ENCODE results near the gene LRRC15. TPM values are rescaled to one million over a fixed set of nuclear protein-coding genes. Genes with fewer than 3 reads are reported as not detected.

The LRRC15 gene
- total RNA-seq, 1 experiment from 2014 or later, result 0.21 TPM

- Histone ChIP-seq H3K27me3 (ENCODE audit: control insufficient read depth, insufficient read depth, low read length) (peaks cover 5% of the 10 kb centered on the region), H3K4me3 (ENCODE audit: insufficient read depth, low read depth, low read length) (no peak overlapping the region), H3K36me3 (replicated peaks; ENCODE audit: control insufficient read depth, insufficient read depth, low read length) (no peaks in the 10 kb centered on the region)
- DNase-seq, result peak; percentile 86
These were observed 28.7 kb downstream of the LRRC15 start for GRCh38 chr3:194340757-194341400.

GRCh38 chr3:194339840-194340239 lies 29.7 kb downstream of the LRRC15 start:
- Histone ChIP-seq H3K4me3 (ENCODE audit: insufficient read depth, low read depth, low read length) (no peak overlapping the region), H3K36me3 (replicated peaks; ENCODE audit: control insufficient read depth, insufficient read depth, low read length) (no peaks in the 10 kb centered on the region), H3K27me3 (ENCODE audit: control insufficient read depth, insufficient read depth, low read length) (peaks cover 5% of the 10 kb centered on the region)
- DNase-seq, result no peak

GRCh38 chr3:194339356-194339755 lies 30.2 kb downstream of the LRRC15 start:
- DNase-seq, result peak; percentile 72
- Histone ChIP-seq H3K4me3 (ENCODE audit: insufficient read depth, low read depth, low read length) (no peak overlapping the region), H3K36me3 (replicated peaks; ENCODE audit: control insufficient read depth, insufficient read depth, low read length) (no peaks in the 10 kb centered on the region), H3K27me3 (ENCODE audit: control insufficient read depth, insufficient read depth, low read length) (peaks cover 5% of the 10 kb centered on the region)

GRCh38 chr3:194337965-194338753 lies 31.4 kb downstream of the LRRC15 start:
- no peak for DNase-seq
- Histone ChIP-seq H3K36me3 (replicated peaks; ENCODE audit: control insufficient read depth, insufficient read depth, low read length) (no peaks in the 10 kb centered on the region), H3K27me3 (ENCODE audit: control insufficient read depth, insufficient read depth, low read length) (peaks cover 10% of the 10 kb centered on the region)

GRCh38 chr3:194336601-194337355 lies 32.8 kb downstream of the LRRC15 start:
- no peak for DNase-seq
- no peaks in the 10 kb centered on the region for H3K36me3 ChIP-seq (replicated peaks; ENCODE audit: control insufficient read depth, insufficient read depth, low read length)
- no peak overlapping the region for H3K4me3 ChIP-seq (ENCODE audit: insufficient read depth, low read depth, low read length)
- H3K27me3 ChIP-seq (ENCODE audit: control insufficient read depth, insufficient read depth, low read length), result peaks cover 17% of the 10 kb centered on the region

More at GRCh38 chr3:194337965-194338753, 31.4 kb downstream of the LRRC15 start:
- no peak overlapping the region for H3K4me3 ChIP-seq (ENCODE audit: insufficient read depth, low read depth, low read length)

- H3K4me3 ChIP-seq (ENCODE audit: insufficient read depth, low read depth, low read length), result no peak overlapping the region
These were observed 35.6 kb downstream of the LRRC15 start for GRCh38 chr3:194333981-194334320.

GRCh38 chr3:194333212-194333980 lies 36.1 kb downstream of the LRRC15 start:
- peaks cover 14% of the 10 kb centered on the region for H3K27me3 ChIP-seq (ENCODE audit: control insufficient read depth, insufficient read depth, low read length)
- H3K36me3 ChIP-seq (replicated peaks; ENCODE audit: control insufficient read depth, insufficient read depth, low read length), result no peaks in the 10 kb centered on the region
- H3K4me3 ChIP-seq (ENCODE audit: insufficient read depth, low read depth, low read length), result peak overlapping the region; percentile 50
- DNase-seq, result peak; percentile 94

More at GRCh38 chr3:194333981-194334320, 35.6 kb downstream of the LRRC15 start:
- H3K27me3 ChIP-seq (ENCODE audit: control insufficient read depth, insufficient read depth, low read length), result peaks cover 14% of the 10 kb centered on the region
- no peak for DNase-seq
- H3K36me3 ChIP-seq (replicated peaks; ENCODE audit: control insufficient read depth, insufficient read depth, low read length), result no peaks in the 10 kb centered on the region

GRCh38 chr3:194332858-194333211 lies 36.7 kb downstream of the LRRC15 start:
- Histone ChIP-seq H3K4me3 (ENCODE audit: insufficient read depth, low read depth, low read length) (no peak overlapping the region), H3K27me3 (ENCODE audit: control insufficient read depth, insufficient read depth, low read length) (peaks cover 14% of the 10 kb centered on the region), H3K36me3 (replicated peaks; ENCODE audit: control insufficient read depth, insufficient read depth, low read length) (no peaks in the 10 kb centered on the region)
- DNase-seq, result no peak

- Histone ChIP-seq H3K27me3 (ENCODE audit: control insufficient read depth, insufficient read depth, low read length) (peaks cover 14% of the 10 kb centered on the region), H3K4me3 (ENCODE audit: insufficient read depth, low read depth, low read length) (no peak overlapping the region), H3K36me3 (replicated peaks; ENCODE audit: control insufficient read depth, insufficient read depth, low read length) (no peaks in the 10 kb centered on the region)
- DNase-seq, result peak; percentile 35
These were observed 39.0 kb downstream of the LRRC15 start for GRCh38 chr3:194330579-194330978.

- H3K36me3 ChIP-seq (replicated peaks; ENCODE audit: control insufficient read depth, insufficient read depth, low read length), result no peaks in the 10 kb centered on the region
- peak; percentile 37 for DNase-seq
- no peak overlapping the region for H3K4me3 ChIP-seq (ENCODE audit: insufficient read depth, low read depth, low read length)
- peaks cover 14% of the 10 kb centered on the region for H3K27me3 ChIP-seq (ENCODE audit: control insufficient read depth, insufficient read depth, low read length)
These were observed 39.4 kb downstream of the LRRC15 start for GRCh38 chr3:194330160-194330559.

- Histone ChIP-seq H3K4me3 (ENCODE audit: insufficient read depth, low read depth, low read length) (no peak overlapping the region), H3K36me3 (replicated peaks; ENCODE audit: control insufficient read depth, insufficient read depth, low read length) (no peaks in the 10 kb centered on the region), H3K27me3 (ENCODE audit: control insufficient read depth, insufficient read depth, low read length) (peaks cover 14% of the 10 kb centered on the region)
- DNase-seq, result peak; percentile 30
These were observed 40.0 kb downstream of the LRRC15 start for GRCh38 chr3:194329583-194329965.

GRCh38 chr3:194328942-194329582 lies 40.5 kb downstream of the LRRC15 start:
- DNase-seq, result peak; percentile 29
- Histone ChIP-seq H3K36me3 (replicated peaks; ENCODE audit: control insufficient read depth, insufficient read depth, low read length) (no peaks in the 10 kb centered on the region), H3K4me3 (ENCODE audit: insufficient read depth, low read depth, low read length) (no peak overlapping the region), H3K27me3 (ENCODE audit: control insufficient read depth, insufficient read depth, low read length) (peaks cover 14% of the 10 kb centered on the region)

- peak; percentile 73 for DNase-seq
- Histone ChIP-seq H3K36me3 (replicated peaks; ENCODE audit: control insufficient read depth, insufficient read depth, low read length) (no peaks in the 10 kb centered on the region), H3K4me3 (ENCODE audit: insufficient read depth, low read depth, low read length) (no peak overlapping the region)
These were observed 41.4 kb downstream of the LRRC15 start for GRCh38 chr3:194328053-194328657.

More at GRCh38 chr3:194328053-194328657, 41.4 kb downstream of the LRRC15 start:
- H3K27me3 ChIP-seq (ENCODE audit: control insufficient read depth, insufficient read depth, low read length), result peaks cover 9% of the 10 kb centered on the region

All from H7 (cell line).